DMS 273 (cell line): Measurements from ENCODE around the gene HLCS.

Experiments
- DNase-seq: peaks from one replicate; lab custom pipeline; 2025; ENCODE audit not compliant: unreplicated experiment; lab: John Stamatoyannopoulos, UW

HLCS gene

DNA sequence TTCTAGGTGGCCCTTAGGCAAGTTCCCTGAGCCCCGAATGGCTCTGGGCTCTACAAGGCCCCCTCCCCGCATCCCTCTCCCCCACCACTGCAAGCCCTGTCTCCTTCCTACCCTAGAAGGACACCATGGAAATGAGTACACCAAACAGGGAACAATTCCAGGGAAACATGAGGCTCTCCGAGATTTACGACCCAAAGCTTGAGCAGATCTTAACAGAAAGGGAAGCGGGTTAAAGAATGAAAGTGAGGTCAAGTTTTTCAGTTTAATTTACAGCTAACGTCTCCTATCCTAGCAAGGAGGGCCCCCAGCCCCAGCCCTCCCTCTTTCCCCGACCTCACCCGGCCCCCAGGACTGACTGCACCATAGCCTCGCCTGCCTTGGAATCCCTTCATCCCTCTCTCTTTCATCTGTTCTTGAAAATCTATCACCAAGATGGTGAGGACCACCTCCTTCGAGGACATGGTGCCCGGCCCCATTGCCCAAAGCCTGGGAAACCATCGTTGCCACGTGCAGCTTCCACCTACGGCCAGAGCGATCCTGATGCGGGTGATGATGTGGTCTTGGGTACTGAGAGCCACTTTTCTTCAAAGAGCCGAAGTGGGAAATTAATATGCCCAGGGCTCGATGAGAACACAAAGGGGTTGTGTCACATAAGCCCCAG is 237.0 kb downstream of the HLCS start:
- DNase-seq: no peak

DNA sequence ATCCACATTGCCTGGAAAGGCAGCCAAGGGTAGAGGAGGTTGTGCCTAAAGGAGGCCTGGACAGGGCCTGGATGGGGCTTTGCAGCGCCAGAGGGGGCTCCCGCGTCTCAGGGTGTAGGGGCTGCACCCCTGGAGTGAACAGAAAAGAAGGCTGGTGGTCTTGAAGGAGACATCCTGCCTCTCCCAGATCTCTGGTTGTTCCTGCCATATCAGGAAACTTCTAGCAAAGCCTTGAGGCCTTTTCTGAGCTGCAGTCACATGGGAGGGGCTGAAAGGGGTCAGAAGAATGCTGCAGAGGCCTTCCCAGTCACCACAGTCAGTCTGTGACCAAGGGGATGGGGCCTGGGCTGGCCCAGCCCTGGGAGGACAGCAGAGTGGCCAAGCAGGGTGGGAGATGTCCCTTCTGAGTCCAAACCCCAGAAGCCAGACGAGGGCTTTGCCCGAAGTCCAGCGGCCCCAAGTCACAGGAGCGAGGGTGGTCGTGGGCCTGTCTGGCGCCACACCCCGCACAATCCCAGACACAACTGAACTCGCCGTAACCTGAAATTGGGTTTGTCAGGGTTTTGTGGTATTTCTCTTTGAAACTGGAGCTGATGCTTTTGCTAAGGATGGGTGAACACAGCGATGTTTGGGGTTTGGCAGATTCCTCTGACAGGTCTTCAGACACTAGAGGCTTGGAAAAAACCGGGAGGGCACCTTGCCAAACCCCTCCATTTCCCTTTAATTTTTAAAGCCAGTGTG is 237.9 kb downstream of the HLCS start:
- DNase-seq: no peak

DNA sequence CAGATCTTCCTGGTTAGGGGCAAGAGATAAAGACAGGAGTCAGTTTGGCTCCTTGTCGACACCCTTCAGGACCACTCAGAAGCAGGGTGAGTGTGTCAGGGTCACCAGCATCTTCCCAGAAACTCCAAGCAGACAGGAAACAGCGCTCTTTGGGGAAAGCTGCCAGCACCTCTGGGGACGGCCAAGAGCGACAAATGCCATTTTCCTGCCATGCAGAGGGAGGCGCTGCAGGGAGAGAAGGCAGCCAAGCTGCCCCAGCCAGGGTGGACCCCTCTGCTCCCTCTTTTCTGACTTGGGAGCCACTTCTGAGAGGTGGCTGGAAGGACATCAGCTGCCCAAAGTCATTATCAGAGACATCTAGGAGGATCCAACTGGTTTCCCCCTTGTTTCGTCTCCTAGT is 238.6 kb downstream of the HLCS start:
- DNase-seq: no peak

- no peak for DNase-seq
These were observed 240.6 kb downstream of the HLCS start for GRCh38 chr21:36725793-36726386.

DNA sequence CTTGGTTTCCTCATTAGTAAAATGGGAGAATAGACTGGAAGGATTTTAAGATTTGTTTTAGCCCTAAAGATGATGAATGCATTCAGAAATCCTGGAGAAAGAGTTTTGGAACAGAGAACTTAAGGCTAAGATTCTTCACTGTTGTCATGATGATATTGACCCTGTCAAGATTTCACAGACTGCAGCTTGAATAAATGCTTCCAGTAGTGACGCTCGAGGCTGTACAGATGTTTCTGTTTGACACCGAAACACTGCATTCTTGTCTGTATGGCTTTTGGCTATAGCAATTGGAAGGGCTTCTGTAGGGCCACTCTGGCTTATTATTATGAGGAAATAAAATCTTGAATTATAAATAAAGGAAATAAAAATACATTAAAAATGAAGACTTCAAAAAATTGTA is 241.8 kb downstream of the HLCS start:
- DNase-seq: no peak

GRCh38 chr21:36723371-36723881 is 243.0 kb downstream of the HLCS start:
- no peak for DNase-seq

DNA sequence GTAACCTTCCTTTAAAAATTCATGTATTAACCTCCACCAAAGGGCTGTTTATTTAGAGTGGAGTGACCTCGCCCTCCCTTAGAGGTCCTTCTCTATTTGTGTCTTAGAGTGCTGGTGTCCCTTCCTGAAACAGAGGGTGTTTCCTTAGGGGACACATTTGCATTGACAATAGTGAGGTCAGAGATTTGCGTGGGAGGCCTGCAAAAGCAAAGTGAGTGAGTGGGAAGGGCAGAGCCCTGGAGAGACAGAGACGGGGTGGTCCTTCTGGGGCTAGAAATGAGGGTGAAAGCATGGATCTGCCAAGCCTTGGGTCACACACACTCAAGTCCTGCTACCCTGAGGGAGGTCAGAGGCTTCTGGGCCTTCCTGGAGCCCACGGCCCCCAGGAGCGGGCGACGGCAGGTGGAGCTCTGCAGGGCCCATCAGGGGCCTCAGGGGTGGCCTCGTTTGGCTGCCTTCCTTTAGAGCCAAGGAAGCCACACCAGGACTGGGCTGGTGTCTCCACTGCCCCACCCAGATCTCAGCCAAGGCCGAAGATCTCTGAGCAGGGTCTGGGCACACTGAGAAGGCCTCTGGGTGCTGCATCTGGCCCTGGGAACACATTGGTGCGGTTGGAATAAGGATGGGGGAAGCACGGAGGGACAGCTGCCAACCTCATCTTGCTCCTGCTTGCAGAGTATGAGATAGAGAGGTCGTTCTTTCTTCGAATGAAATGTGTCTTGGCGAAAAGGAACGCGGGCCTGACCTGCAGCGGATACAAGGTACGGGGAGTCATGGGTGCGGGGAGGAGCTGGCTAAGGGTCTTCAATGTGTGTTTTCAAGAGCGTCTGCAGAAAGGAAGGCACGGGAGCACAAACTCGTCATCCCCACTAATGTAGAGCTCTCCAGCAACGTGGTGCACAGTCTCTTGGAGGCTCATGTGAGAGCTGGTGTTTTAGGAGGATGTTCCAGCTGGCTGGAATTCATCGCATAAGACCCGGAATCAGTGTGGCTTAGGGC is 243.8 kb downstream of the HLCS start:
- DNase-seq: no peak

DNA sequence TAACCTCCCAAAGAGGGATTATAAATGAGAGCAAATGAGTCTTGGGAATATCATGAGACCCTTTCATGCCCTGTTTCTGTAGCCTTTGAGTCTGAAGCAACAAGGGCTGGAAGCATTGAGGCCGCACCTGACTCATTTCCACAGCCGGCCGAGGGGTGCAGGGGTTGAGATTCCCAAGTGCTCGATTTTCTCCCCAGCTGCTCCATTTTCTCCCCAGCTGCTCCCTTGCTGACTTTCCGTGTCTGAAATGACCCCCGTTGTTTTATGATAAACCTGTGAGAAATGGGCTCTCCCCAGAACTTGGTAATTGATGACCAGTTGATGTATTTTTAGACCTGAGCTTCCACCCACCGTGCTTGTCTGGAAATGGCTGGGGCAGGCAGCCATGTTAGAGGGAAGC is 244.7 kb downstream of the HLCS start:
- no peak for DNase-seq

GRCh38 chr21:36719614-36720013 is 246.9 kb downstream of the HLCS start:
- DNase-seq: no peak

- DNase-seq: no peak
These were observed 247.4 kb downstream of the HLCS start for GRCh38 chr21:36718951-36719501.

DNA sequence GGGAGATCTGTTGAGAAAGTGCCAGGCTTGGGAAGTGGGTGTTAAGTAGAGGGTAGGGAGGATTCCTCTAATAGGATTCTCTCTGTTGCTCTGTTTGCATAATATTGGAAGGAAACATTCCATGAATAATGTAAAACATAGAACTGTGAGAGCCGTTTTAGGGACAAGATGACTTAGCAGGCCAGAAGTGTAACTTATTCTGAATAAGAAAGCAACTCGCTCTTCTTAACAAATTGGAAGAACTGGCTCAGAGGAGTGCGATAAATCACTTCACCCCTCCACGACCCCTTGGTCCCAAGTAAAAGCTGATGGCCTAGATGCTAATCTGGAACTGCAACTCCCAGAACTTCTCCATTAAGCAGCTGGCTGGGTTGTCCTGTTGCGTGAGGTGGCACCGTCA is 248.5 kb downstream of the HLCS start:
- DNase-seq: no peak

- no peak for DNase-seq
These were observed 249.6 kb downstream of the HLCS start for GRCh38 chr21:36716836-36717235.

- DNase-seq: no peak
These were observed 250.1 kb downstream of the HLCS start for GRCh38 chr21:36716387-36716786.

DNA sequence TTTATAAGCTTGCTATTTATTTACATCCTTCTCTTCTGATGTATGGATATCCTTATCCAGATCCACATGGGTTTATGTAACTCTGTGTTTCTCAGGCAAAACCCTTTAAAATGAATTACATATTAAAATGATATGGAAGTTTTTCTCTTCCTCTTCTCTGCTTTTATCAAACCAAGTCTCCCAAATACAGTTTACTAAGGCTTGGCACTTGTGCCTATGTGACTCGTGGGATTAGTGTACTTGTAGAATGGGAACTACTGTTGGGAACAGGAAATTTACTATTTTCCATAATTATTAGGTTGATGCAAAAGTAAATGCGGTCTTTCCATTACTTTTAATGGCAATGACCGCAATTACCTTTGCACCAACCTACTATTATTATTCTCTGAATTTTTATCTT is 252.7 kb downstream of the HLCS start:
- DNase-seq: no peak

GRCh38 chr21:36710729-36711048 is 255.8 kb downstream of the HLCS start:
- no peak for DNase-seq

- no peak for DNase-seq
These were observed 256.4 kb downstream of the HLCS start for GRCh38 chr21:36709868-36710728.

DNA sequence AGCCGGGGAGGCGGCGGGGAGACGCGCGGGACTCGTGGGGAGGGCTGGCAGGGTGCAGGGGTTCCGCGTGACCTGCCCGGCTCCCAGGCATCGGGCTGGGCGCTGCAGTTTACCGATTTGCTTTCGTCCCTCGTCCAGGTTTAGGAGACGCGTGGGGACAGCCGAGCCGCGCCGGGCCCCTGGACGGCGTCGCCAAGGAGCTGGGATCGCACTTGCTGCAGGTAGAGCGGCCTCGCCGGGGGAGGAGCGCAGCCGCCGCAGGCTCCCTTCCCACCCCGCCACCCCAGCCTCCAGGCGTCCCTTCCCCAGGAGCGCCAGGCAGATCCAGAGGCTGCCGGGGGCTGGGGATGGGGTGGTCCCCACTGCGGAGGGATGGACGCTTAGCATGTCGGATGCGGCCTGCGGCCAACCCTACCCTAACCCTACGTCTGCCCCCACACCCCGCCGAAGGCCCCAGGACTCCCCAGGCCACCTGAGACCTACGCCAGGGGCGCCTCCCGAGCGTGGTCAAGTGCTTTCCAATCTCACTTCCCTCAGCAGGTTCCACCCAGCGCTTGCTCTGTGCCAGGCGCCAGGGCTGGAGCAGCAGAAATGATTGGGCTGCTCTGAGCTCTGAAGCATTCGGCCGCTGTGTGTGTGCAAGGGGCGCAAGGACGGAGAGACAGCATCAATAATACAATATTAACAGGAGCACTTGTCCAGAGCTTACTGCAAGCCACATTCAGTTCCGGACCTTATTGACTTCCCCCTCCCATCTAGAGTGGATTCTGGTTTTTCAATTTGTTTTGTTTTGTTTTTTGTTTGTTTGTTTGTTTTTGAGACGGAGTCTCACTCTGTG is 257.2 kb downstream of the HLCS start:
- DNase-seq: no peak

GRCh38 chr21:36708286-36709029 is 258.0 kb downstream of the HLCS start:
- DNase-seq: no peak
